ENCODE data around the gene ASB6.

Gene ASB6

DNA sequence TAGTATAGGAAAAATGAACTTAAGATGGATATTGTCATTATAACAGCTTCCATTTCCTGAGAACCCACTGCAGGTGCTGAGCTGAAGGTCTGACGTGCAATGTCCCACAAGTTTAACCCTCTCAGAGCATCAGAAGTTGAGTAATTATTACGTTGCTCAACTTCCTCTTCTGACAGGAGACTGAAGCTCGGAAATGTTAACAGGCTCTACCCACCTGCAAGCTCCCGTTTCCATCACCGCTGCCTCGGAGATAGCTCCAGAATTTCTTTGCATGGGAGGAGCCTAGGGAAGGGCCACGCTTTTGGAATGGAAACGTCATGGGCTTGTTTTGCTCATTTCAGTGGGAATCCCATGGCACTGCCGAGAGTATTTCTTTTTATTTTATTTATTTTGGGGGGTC, 17.0 kb downstream of the ASB6 start:
- Histone ChIP-seq H2BK12ac (ENCODE audit: low read length) (no peak overlapping the region), H3K27me3 (ENCODE audit: control insufficient read depth in 3 of 3, insufficient read depth in 3 of 3, low read depth in 1 of 3, low read length in 3 of 3) (peaks cover 4 to 20% (median 7%) of the 10 kb centered on the region in 3 experiments), H3K27ac (replicated peaks; ENCODE audit: low read length) (no peak overlapping the region), H4K8ac (ENCODE audit: low read depth, low read length) (no peak overlapping the region), H2BK5ac (ENCODE audit: low read length) (no peak overlapping the region), H3K4ac (ENCODE audit: low read length) (no peak overlapping the region), H2AFZ (ENCODE audit: low read length) (peak overlapping the region; percentile 97), H3K79me1 (ENCODE audit: low read depth, low read length) (peaks cover 10% of the 10 kb centered on the region), H2BK15ac (ENCODE audit: low read length) (no peak overlapping the region), H3K9ac (ENCODE audit: low read depth, low read length, poor library complexity) (no peak overlapping the region), H3K36me3 (replicated peaks in 1 of 2; ENCODE audit: control insufficient read depth in 2 of 2, insufficient read depth in 2 of 2, low read length in 2 of 2) (peaks cover 3 to 29% of the 10 kb centered on the region in 2 donors), H3K4me2 (ENCODE audit: insufficient read depth, low read length, poor library complexity, severe bottlenecking) (no peak overlapping the region), H3K9me3 (replicated peaks in 1 of 2; ENCODE audit: control insufficient read depth in 2 of 2, insufficient read depth in 1 of 2, low read depth in 1 of 2, low read length in 2 of 2) (no peaks in the 10 kb centered on the region), H3K14ac (ENCODE audit: low read length) (no peak overlapping the region), H2BK120ac (ENCODE audit: low read depth, low read length) (no peak overlapping the region), H2AK5ac (ENCODE audit: low read depth, low read length) (no peak overlapping the region), H3K18ac (ENCODE audit: low read length) (no peak overlapping the region), H3K4me3 (ENCODE audit: low read length in 2 of 2) (no peak overlapping the region), H4K91ac (ENCODE audit: low read depth, low read length, poor library complexity) (no peak overlapping the region), H3K23ac (ENCODE audit: low read depth, low read length, poor library complexity) (no peak overlapping the region), H3K4me1 (ENCODE audit: control insufficient read depth in 2 of 2, insufficient read depth in 1 of 2, low read depth in 1 of 2, low read length in 2 of 2) (peaks cover 6 to 19% of the 10 kb centered on the region in 2 donors)
- DNase-seq (ENCODE audit: low spot score), result no peak
- WGBS, 2 donors (ENCODE audit: extremely low coverage in 2 of 2, insufficient read length in 2 of 2, insufficient replicate concordance in 1 of 2), result no CpG with 5 or more reads among the region's 9 CpGs

DNA sequence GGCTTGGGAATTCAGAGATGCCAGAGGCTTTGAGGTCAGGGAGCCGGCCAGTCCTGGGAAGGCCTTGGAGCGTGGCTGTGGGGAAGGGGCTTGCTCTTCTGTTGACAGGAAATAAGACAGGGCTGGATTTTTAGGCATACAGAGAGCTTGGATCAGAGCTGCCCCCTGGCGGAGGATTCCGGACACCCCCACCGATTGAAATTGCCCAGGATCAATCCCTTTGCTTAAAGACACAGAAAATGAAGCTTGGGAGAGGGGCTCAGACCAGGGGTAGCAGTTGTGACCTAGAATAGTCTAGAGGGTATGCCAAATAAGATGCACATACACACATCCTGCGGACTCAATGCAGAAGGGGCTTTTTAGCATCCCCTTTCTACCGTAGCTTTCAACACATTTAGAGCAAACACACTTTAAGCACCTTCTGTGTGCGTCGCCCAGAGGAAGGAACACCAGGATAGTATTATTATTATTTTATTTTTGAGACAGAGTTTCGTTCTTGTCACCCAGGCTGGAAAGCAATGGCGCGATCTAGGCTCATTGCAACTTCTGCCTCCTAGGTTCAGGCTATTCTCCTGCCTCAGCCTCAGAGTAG, 17.7 kb downstream of the ASB6 start:
- WGBS, 2 donors (ENCODE audit: extremely low coverage in 2 of 2, insufficient read length in 2 of 2, insufficient replicate concordance in 1 of 2), result no CpG with 5 or more reads among the region's 12 CpGs
- no peak overlapping the region for H3K14ac ChIP-seq (ENCODE audit: low read length)

DNA sequence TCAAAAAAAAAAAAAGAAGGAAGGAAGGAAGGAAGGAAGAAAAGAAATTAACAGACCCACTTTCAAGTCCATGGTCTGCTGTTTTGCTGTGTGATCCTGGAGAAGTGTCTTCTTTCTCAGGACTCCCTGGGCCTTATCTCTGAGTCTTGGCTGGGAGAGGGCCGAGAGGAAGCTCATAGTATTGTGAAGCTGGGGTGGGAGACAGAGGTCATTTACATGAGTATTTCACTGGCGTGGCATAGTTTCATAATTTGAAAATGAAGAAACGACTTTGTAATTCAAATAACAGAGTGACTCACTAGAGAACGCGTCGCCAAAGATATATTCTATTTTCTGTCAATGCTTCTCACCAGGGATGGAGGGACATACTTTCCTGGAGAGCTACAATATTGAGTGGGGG, 18.6 kb downstream of the ASB6 start:
- H3K9ac ChIP-seq (ENCODE audit: low read depth, low read length, poor library complexity), result no peak overlapping the region
- no CpG with 5 or more reads among the region's 6 CpGs for WGBS, 2 donors (ENCODE audit: extremely low coverage in 2 of 2, insufficient read length in 2 of 2, insufficient replicate concordance in 1 of 2)
- H2BK15ac ChIP-seq (ENCODE audit: low read length), result no peak overlapping the region
- H3K27ac ChIP-seq (replicated peaks; ENCODE audit: low read length), result no peak overlapping the region
- no peak overlapping the region for H2AFZ ChIP-seq (ENCODE audit: low read length)
- H3K23ac ChIP-seq (ENCODE audit: low read depth, low read length, poor library complexity), result no peak overlapping the region
- H2BK12ac ChIP-seq (ENCODE audit: low read length), result no peak overlapping the region
- H3K4me2 ChIP-seq (ENCODE audit: insufficient read depth, low read length, poor library complexity, severe bottlenecking), result no peak overlapping the region
- no peak overlapping the region for H3K4me3 ChIP-seq (ENCODE audit: low read length in 2 of 2)
- no peak overlapping the region for H4K8ac ChIP-seq (ENCODE audit: low read depth, low read length)
- H3K9me3 ChIP-seq (replicated peaks in 1 of 2; ENCODE audit: control insufficient read depth in 2 of 2, insufficient read depth in 1 of 2, low read depth in 1 of 2, low read length in 2 of 2), result peaks cover 0 to 5% of the 10 kb centered on the region in 2 donors
- H3K14ac ChIP-seq (ENCODE audit: low read length), result no peak overlapping the region
- H3K27me3 ChIP-seq (ENCODE audit: control insufficient read depth in 3 of 3, insufficient read depth in 3 of 3, low read depth in 1 of 3, low read length in 3 of 3), result peaks cover 4 to 30% (median 7%) of the 10 kb centered on the region in 3 experiments
- H4K91ac ChIP-seq (ENCODE audit: low read depth, low read length, poor library complexity), result no peak overlapping the region
- no peak for DNase-seq (ENCODE audit: low spot score)
- no peak overlapping the region for H2AK5ac ChIP-seq (ENCODE audit: low read depth, low read length)
- H3K4ac ChIP-seq (ENCODE audit: low read length), result no peak overlapping the region
- peaks cover 0 to 13% of the 10 kb centered on the region in 2 donors for H3K36me3 ChIP-seq (replicated peaks in 1 of 2; ENCODE audit: control insufficient read depth in 2 of 2, insufficient read depth in 2 of 2, low read length in 2 of 2)
- peaks cover 10% of the 10 kb centered on the region for H3K79me1 ChIP-seq (ENCODE audit: low read depth, low read length)
- H3K4me1 ChIP-seq (ENCODE audit: control insufficient read depth in 2 of 2, insufficient read depth in 1 of 2, low read depth in 1 of 2, low read length in 2 of 2), result peaks cover 9 to 19% of the 10 kb centered on the region in 2 donors
- H2BK5ac ChIP-seq (ENCODE audit: low read length), result no peak overlapping the region
- no peak overlapping the region for H2BK120ac ChIP-seq (ENCODE audit: low read depth, low read length)
- H3K18ac ChIP-seq (ENCODE audit: low read length), result no peak overlapping the region

More for the DNA sequence above, 17.7 kb downstream of the ASB6 start:
- Histone ChIP-seq H3K36me3 (replicated peaks in 1 of 2; ENCODE audit: control insufficient read depth in 2 of 2, insufficient read depth in 2 of 2, low read length in 2 of 2) (peaks cover 0 to 22% of the 10 kb centered on the region in 2 donors), H3K4me3 (ENCODE audit: low read length in 2 of 2) (no peak overlapping the region), H3K4me2 (ENCODE audit: insufficient read depth, low read length, poor library complexity, severe bottlenecking) (no peak overlapping the region), H2BK15ac (ENCODE audit: low read length) (no peak overlapping the region), H3K9ac (ENCODE audit: low read depth, low read length, poor library complexity) (no peak overlapping the region), H3K27ac (replicated peaks; ENCODE audit: low read length) (no peak overlapping the region), H3K4ac (ENCODE audit: low read length) (no peak overlapping the region), H3K18ac (ENCODE audit: low read length) (no peak overlapping the region), H3K9me3 (replicated peaks in 1 of 2; ENCODE audit: control insufficient read depth in 2 of 2, insufficient read depth in 1 of 2, low read depth in 1 of 2, low read length in 2 of 2) (peaks cover 0 to 2% of the 10 kb centered on the region in 2 donors), H2AFZ (ENCODE audit: low read length) (peak overlapping the region; percentile 66), H3K27me3 (ENCODE audit: control insufficient read depth in 3 of 3, insufficient read depth in 3 of 3, low read depth in 1 of 3, low read length in 3 of 3) (peaks cover 4 to 26% (median 7%) of the 10 kb centered on the region in 3 experiments), H2BK120ac (ENCODE audit: low read depth, low read length) (no peak overlapping the region), H4K91ac (ENCODE audit: low read depth, low read length, poor library complexity) (no peak overlapping the region), H3K79me1 (ENCODE audit: low read depth, low read length) (peaks cover 10% of the 10 kb centered on the region), H2BK12ac (ENCODE audit: low read length) (no peak overlapping the region), H4K8ac (ENCODE audit: low read depth, low read length) (no peak overlapping the region), H3K23ac (ENCODE audit: low read depth, low read length, poor library complexity) (no peak overlapping the region), H3K4me1 (ENCODE audit: control insufficient read depth in 2 of 2, insufficient read depth in 1 of 2, low read depth in 1 of 2, low read length in 2 of 2) (peaks cover 9 to 19% of the 10 kb centered on the region in 2 donors), H2AK5ac (ENCODE audit: low read depth, low read length) (no peak overlapping the region), H2BK5ac (ENCODE audit: low read length) (no peak overlapping the region)
- DNase-seq (ENCODE audit: low spot score), result peak; percentile 73

DNA sequence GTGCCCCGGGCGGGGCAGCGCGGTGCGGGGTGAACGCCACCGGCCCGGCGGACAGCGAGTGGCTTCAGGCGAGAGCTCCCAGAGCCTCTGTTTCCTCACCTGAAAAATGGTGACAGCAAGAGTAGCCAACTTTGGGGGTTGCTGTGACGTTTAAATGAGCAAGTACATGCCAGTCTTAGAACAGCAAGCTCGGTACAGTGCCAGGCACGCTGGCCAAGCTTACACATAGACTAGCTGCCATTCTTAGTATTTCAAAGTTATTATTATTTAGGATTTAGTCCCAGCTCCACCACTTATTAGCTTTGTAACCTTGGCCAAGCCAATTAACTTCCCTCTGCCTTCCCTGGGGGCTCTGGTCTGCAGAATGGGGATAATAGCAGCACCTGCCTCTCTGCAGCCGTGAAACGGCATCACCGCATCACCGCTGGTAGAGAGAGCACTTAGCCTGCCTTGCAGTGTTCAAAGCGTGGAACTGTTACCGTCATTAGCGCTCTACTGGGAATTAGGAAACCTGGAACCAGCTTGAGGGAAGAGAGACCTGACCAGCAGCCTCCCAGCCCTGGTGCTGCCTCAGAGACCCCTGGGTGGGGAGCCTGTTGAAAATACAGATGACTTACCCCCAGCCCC, 21.2 kb downstream of the ASB6 start, which contains the start of gene C9orf50:
Gene C9orf50 (minus strand): TSS at position 433 of the 627 bp plus-strand sequence. CDS start 527 bp downstream, outside the sequence.
- peaks cover 4 to 30% (median 7%) of the 10 kb centered on the region in 3 experiments for H3K27me3 ChIP-seq (ENCODE audit: control insufficient read depth in 3 of 3, insufficient read depth in 3 of 3, low read depth in 1 of 3, low read length in 3 of 3)
- DNase-seq (ENCODE audit: low spot score), result no peak
- peaks cover 0 to 7% of the 10 kb centered on the region in 2 donors for H3K4me1 ChIP-seq (ENCODE audit: control insufficient read depth in 2 of 2, insufficient read depth in 1 of 2, low read depth in 1 of 2, low read length in 2 of 2)
- peak within 1 kb of the TSS; percentile 84 for H3K4me2 ChIP-seq (ENCODE audit: insufficient read depth, low read length, poor library complexity, severe bottlenecking)
- peak within 1 kb of the TSS; percentile 99 for H3K18ac ChIP-seq (ENCODE audit: low read length)
- peak within 1 kb of the TSS; percentile 21 for H2BK120ac ChIP-seq (ENCODE audit: low read depth, low read length)
- peak within 1 kb of the TSS; percentile 24 for H2BK12ac ChIP-seq (ENCODE audit: low read length)
- H3K4ac ChIP-seq (ENCODE audit: low read length), result no peak within 1 kb of the TSS
- peak within 1 kb of the TSS; percentile 92 for H2BK15ac ChIP-seq (ENCODE audit: low read length)
- peak within 1 kb of the TSS; percentile 54 for H4K91ac ChIP-seq (ENCODE audit: low read depth, low read length, poor library complexity)
- H3K14ac ChIP-seq (ENCODE audit: low read length), result peak within 1 kb of the TSS; percentile 94
- H4K8ac ChIP-seq (ENCODE audit: low read depth, low read length), result peak within 1 kb of the TSS; percentile 96
- H2BK5ac ChIP-seq (ENCODE audit: low read length), result no peak within 1 kb of the TSS
- peak within 1 kb of the TSS; percentile 63 for H2AFZ ChIP-seq (ENCODE audit: low read length)
- H3K4me3 ChIP-seq (ENCODE audit: low read length in 2 of 2), result peak within 1 kb of the TSS; percentile 25 to 83
- H3K79me1 ChIP-seq (ENCODE audit: low read depth, low read length), result no peaks in the 10 kb centered on the region
- H3K36me3 ChIP-seq (replicated peaks in 1 of 2; ENCODE audit: control insufficient read depth in 2 of 2, insufficient read depth in 2 of 2, low read length in 2 of 2), result no peaks in the 10 kb centered on the region
- H3K27ac ChIP-seq (replicated peaks; ENCODE audit: low read length), result no peak within 1 kb of the TSS
- H2AK5ac ChIP-seq (ENCODE audit: low read depth, low read length), result peak within 1 kb of the TSS; percentile 57
- no CpG with 5 or more reads among the region's 21 CpGs for WGBS, 2 donors (ENCODE audit: extremely low coverage in 2 of 2, insufficient read length in 2 of 2, insufficient replicate concordance in 1 of 2)
- H3K23ac ChIP-seq (ENCODE audit: low read depth, low read length, poor library complexity), result peak within 1 kb of the TSS; percentile 58
- H3K9me3 ChIP-seq (replicated peaks in 1 of 2; ENCODE audit: control insufficient read depth in 2 of 2, insufficient read depth in 1 of 2, low read depth in 1 of 2, low read length in 2 of 2), result peaks cover 0 to 5% of the 10 kb centered on the region in 2 donors
- peak within 1 kb of the TSS; percentile 89 for H3K9ac ChIP-seq (ENCODE audit: low read depth, low read length, poor library complexity)
